ENCODE data around the gene FHIT. TPM values are rescaled to one million over a fixed set of nuclear protein-coding genes. Genes with fewer than 3 reads are reported as not detected.

Gene FHIT
- total and polyA plus RNA-seq, 7 donors, result 2.4 to 10.2 (median 6.1) TPM

DNA sequence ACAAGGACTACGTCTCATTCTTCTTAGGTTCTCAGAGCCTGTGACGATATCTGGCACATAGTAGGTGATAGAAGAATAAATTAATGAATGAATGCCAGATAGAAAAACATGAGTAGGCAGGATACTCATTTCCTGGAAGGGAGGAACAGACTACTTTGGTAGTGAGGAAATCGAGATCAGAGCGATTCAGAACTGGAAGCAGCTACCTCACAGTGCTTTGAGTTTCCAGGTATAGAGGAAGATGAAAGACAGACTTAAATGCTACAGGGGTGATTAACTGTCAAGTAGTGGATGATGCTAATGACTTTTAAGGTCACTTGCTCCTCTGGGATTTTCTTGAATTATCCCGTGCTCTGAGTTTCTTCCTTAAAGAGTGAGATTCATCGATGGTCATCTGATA, 1249.9 kb downstream of the FHIT start:
- no peaks in the 10 kb centered on the region for H3K9me3 ChIP-seq
- WGBS, 2 donors, result 90 to 96% methylated on average over 6 of the region's 6 CpGs
- H3K4me1 ChIP-seq, result no peaks in the 10 kb centered on the region
- no peak overlapping the region for H3K4me3 ChIP-seq
- no peak for DNase-seq
- H3K36me3 ChIP-seq, result no peaks in the 10 kb centered on the region
- intact Hi-C loops (cut with DNase I), result no loop called here
- no peaks in the 10 kb centered on the region for H3K27me3 ChIP-seq
- no peak overlapping the region for H3K27ac ChIP-seq
- TF ChIP-seq EP300 (IDR thresholded peaks at IDR 0.05) (no peak), POLR2A (IDR thresholded peaks at IDR 0.05) (no peak), CTCF (IDR thresholded peaks at IDR 0.05) (no peak), POLR2AphosphoS5 (IDR thresholded peaks at IDR 0.05) (no peak)

GRCh38 chr3:60000311-60001105, 1250.7 kb downstream of the FHIT start:
- 95 to 98% methylated on average over 6 of the region's 6 CpGs for WGBS, 2 donors
- intact Hi-C loops (cut with DNase I), result no loop called here

DNA sequence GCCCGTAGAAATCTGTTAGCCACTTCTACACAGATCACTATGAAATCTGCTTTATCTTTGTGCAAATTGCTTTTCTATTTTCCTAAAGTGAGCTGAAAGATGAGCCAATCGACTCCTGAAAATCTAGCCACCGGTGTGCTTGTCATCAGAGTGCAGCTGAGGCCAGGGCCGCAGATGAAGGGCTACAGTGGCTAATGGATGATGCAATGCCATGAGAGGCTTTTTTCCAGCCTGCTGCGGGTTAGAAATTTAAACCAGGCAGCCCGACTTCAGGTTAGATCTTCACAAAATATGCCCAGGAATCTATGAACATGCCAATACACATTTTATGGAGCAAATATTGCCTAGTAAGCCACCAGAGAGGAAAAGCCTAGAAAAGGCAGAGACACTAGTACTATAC, 1253.2 kb downstream of the FHIT start:
- no peak for TF ChIP-seq POLR2AphosphoS5 (IDR thresholded peaks at IDR 0.05)
- TF ChIP-seq EP300 (IDR thresholded peaks at IDR 0.05), result no peak
- TF ChIP-seq CTCF (IDR thresholded peaks at IDR 0.05), result no peak
- no peak for TF ChIP-seq POLR2A (IDR thresholded peaks at IDR 0.05)
- no peaks in the 10 kb centered on the region for H3K27me3 ChIP-seq
- H3K36me3 ChIP-seq, result no peaks in the 10 kb centered on the region
- no peaks in the 10 kb centered on the region for H3K4me1 ChIP-seq
- DNase-seq, result no peak
- no peak overlapping the region for H3K4me3 ChIP-seq
- intact Hi-C loops (cut with DNase I), result no loop called here
- no peaks in the 10 kb centered on the region for H3K9me3 ChIP-seq
- WGBS, 2 donors, result 90 to 91% methylated on average over 6 of the region's 6 CpGs
- H3K27ac ChIP-seq, result no peak overlapping the region

More at GRCh38 chr3:60000311-60001105, 1250.7 kb downstream of the FHIT start:
- no peak overlapping the region for H3K4me3 ChIP-seq
- no peaks in the 10 kb centered on the region for H3K4me1 ChIP-seq
- no peaks in the 10 kb centered on the region for H3K9me3 ChIP-seq
- TF ChIP-seq POLR2AphosphoS5 (IDR thresholded peaks at IDR 0.05) (no peak), CTCF (IDR thresholded peaks at IDR 0.05) (no peak), POLR2A (IDR thresholded peaks at IDR 0.05) (no peak), EP300 (IDR thresholded peaks at IDR 0.05) (no peak)
- H3K27me3 ChIP-seq, result no peaks in the 10 kb centered on the region
- no peaks in the 10 kb centered on the region for H3K36me3 ChIP-seq
- no peak for DNase-seq
- no peak overlapping the region for H3K27ac ChIP-seq

DNA sequence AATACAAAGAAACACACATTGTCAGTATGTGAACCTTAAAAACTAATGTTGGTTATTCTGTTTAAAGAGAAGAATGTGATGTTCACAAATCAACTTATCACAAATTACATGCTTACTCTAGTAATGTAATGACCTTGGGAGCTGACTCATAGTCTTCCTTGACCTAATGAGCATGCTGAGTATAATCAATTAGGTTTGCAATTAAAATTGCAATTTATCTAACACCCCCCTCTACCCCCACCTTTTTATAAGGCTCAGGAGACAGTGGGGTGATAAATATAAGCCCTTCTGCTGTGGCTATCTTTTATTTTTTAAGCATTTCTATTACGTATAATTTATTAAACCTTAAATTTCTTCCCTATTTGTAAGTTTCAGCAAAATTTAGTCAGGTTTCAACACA, 1253.7 kb downstream of the FHIT start:
- Histone ChIP-seq H3K4me3 (no peak overlapping the region), H3K27me3 (no peaks in the 10 kb centered on the region), H3K4me1 (no peaks in the 10 kb centered on the region), H3K27ac (no peak overlapping the region), H3K9me3 (no peaks in the 10 kb centered on the region), H3K36me3 (no peaks in the 10 kb centered on the region)
- TF ChIP-seq POLR2A (IDR thresholded peaks at IDR 0.05), result no peak
- TF ChIP-seq POLR2AphosphoS5 (IDR thresholded peaks at IDR 0.05), result no peak
- TF ChIP-seq CTCF (IDR thresholded peaks at IDR 0.05), result no peak
- TF ChIP-seq EP300 (IDR thresholded peaks at IDR 0.05), result no peak
- 92 to 100% methylated on average over 1 of the region's 1 CpG for WGBS, 2 donors
- DNase-seq, result no peak
- intact Hi-C loops (cut with DNase I), result no loop called here

DNA sequence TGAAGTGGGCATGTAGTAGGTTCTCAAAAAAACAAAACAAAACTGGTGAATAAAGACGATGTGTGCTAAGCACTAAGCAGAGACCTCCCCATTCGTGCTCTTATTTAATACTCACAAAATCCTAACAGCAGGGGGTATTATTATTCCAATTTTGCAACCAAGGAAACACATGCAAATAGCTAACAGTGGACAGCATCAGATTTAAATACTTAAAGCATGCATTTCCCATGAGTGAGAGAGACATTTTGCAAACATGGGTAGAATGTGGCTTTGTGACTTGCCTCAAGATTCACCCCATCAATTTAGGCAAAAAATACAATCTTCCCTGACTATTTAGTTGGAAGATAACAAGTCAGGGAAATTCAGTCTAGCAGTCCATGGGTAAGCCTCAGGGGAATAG, 1255.2 kb downstream of the FHIT start:
- H3K4me3 ChIP-seq, result no peak overlapping the region
- H3K27me3 ChIP-seq, result no peaks in the 10 kb centered on the region
- intact Hi-C loops (cut with DNase I), result no loop called here
- WGBS, 2 donors, result 86 to 90% methylated on average over 2 of the region's 2 CpGs
- no peaks in the 10 kb centered on the region for H3K4me1 ChIP-seq
- no peak overlapping the region for H3K27ac ChIP-seq
- DNase-seq, result no peak
- no peaks in the 10 kb centered on the region for H3K36me3 ChIP-seq
- TF ChIP-seq CTCF (IDR thresholded peaks at IDR 0.05) (no peak), POLR2AphosphoS5 (IDR thresholded peaks at IDR 0.05) (no peak), POLR2A (IDR thresholded peaks at IDR 0.05) (no peak), EP300 (IDR thresholded peaks at IDR 0.05) (no peak)
- H3K9me3 ChIP-seq, result no peaks in the 10 kb centered on the region
